ENCODE measurements around the gene TMEM109. TPM values are rescaled to one million over a fixed set of nuclear protein-coding genes. Genes with fewer than 3 reads are reported as not detected.

Gene TMEM109
- total and polyA plus RNA-seq, 2 of the 8 experiments (the other 6 are each of a cell fraction or from before 2014, with no cell fraction given) = 27.3 to 30.3 TPM

GRCh38 chr11:60952742-60953170 lies 38.8 kb downstream of the TMEM109 start:
- TF ChIP-seq KDM1A (IDR thresholded peaks at IDR 0.05; ENCODE audit: borderline replicate concordance, low read length) (peak; percentile 99), HDAC2 (IDR thresholded peaks at IDR 0.05; ENCODE audit: borderline replicate concordance in 1 of 2, low read depth in 2 of 2, low read length in 2 of 2) (peak in 1 of 2 experiments; percentile 97; a peak in 2 of 4 replicates), GABPA (IDR thresholded peaks at IDR 0.05; ENCODE audit: borderline replicate concordance, insufficient read depth, low read length) (no peak)
- peak overlapping the region; percentile 68; the same call in 1 of the 2 replicates for H2BK12ac ChIP-seq (ENCODE audit: low read depth, low read length)
- peaks cover 0 to 2% of the 10 kb centered on the region in 2 experiments for H4K20me1 ChIP-seq (replicated peaks in 1 of 2; ENCODE audit: control insufficient read depth in 1 of 2, insufficient read depth in 2 of 2, low read length in 2 of 2)
- peak overlapping the region; percentile 84 for H2AFZ ChIP-seq (ENCODE audit: low read length)
- no peak overlapping the region for H4K5ac ChIP-seq (ENCODE audit: insufficient read length, low read depth, low read length)
- no peak overlapping the region for H2BK120ac ChIP-seq (replicated peaks; ENCODE audit: low read depth, low read length)
- no peaks in the 10 kb centered on the region for H3K79me2 ChIP-seq (ENCODE audit: control insufficient read depth in 1 of 2, insufficient read depth in 2 of 2, low read length in 2 of 2)
- H3K14ac ChIP-seq (ENCODE audit: insufficient read length) = no peak overlapping the region
- peaks cover 0 to 19% (median 13%) of the 10 kb centered on the region in 4 experiments; a peak in 6 of 7 replicates for H3K4me1 ChIP-seq (replicated peaks in 1 of 4; ENCODE audit: control insufficient read depth in 3 of 4, insufficient read depth in 4 of 4, low read length in 3 of 4)
- FAIRE-seq (no peak), DNase-seq (ENCODE audit: low read depth in 1 of 2, low spot score in 2 of 2) (no peak)
- H3K27me3 ChIP-seq (replicated peaks in 1 of 4; ENCODE audit: control insufficient read depth in 3 of 4, extremely low read depth in 1 of 4, insufficient read depth in 3 of 4, low read length in 3 of 4) = peaks cover 0 to 15% (median 8%) of the 10 kb centered on the region in 4 experiments; a peak in 4 of 7 replicates
- H3K79me1 ChIP-seq (ENCODE audit: low read depth, low read length) = no peaks in the 10 kb centered on the region
- H4K91ac ChIP-seq (replicated peaks; ENCODE audit: insufficient read length, low read length) = peak overlapping the region; percentile 28
- no peak overlapping the region for H4K8ac ChIP-seq (ENCODE audit: extremely low read depth, insufficient read depth, low read length)
- peak overlapping the region; percentile 89 to 92 for H3K4me2 ChIP-seq (ENCODE audit: insufficient read depth in 1 of 2, low read depth in 2 of 2, low read length in 2 of 2)
- 0 out of 2 replicates have a peak overlapping the region, but pooled peaks have one; percentile 21 for H2BK5ac ChIP-seq (ENCODE audit: low read depth, low read length)
- 52% methylated on average over 3 of the region's 3 CpGs; no CpG with 5 or more reads in 1 of the 2 experiments for WGBS, 2 experiments (ENCODE audit: extremely low coverage in 1 of 2, insufficient coverage in 1 of 2, insufficient read length in 1 of 2, insufficient replicate concordance in 2 of 2, low coverage in 1 of 2, low lambda C conversion rate in 2 of 2, missing lambda C conversion rate in 1 of 2)
- no peak overlapping the region for H3K27ac ChIP-seq (ENCODE audit: low read depth, low read length)
- peak overlapping the region; percentile 91 for H3K18ac ChIP-seq (ENCODE audit: extremely low read depth, low read length)
- no peak overlapping the region for H3K9ac ChIP-seq (replicated peaks in 1 of 4; ENCODE audit: extremely low read depth in 1 of 4, low read depth in 3 of 4, low read length in 3 of 4)
- peak overlapping the region in 1 of 4 experiments; percentile 66; a peak in 2 of 8 replicates for H3K4me3 ChIP-seq (ENCODE audit: extremely low read depth in 1 of 4, insufficient read depth in 2 of 4, low read depth in 3 of 4, low read length in 4 of 4)
- H3K4ac ChIP-seq (replicated peaks; ENCODE audit: insufficient read length, low read depth, low read length) = no peak overlapping the region
- no peak overlapping the region for H2BK20ac ChIP-seq (ENCODE audit: low read length)
- no peak overlapping the region for H2AK5ac ChIP-seq (ENCODE audit: low read depth, low read length)
- no peak overlapping the region for H3K56ac ChIP-seq (replicated peaks; ENCODE audit: insufficient read length, low read depth, low read length)
- H3K23me2 ChIP-seq (ENCODE audit: low read depth, low read length) = peaks cover 15% of the 10 kb centered on the region; the same call in 1 of the 2 replicates
- no peak overlapping the region for H2BK15ac ChIP-seq (ENCODE audit: low read length)
- no peak overlapping the region for H3K23ac ChIP-seq (ENCODE audit: insufficient read length)
- no peaks in the 10 kb centered on the region for H3K9me3 ChIP-seq (ENCODE audit: insufficient read depth in 2 of 2, low read depth in 1 of 2, low read length in 1 of 2)
- POLR2A ChIA-PET (ENCODE audit: partially characterized antibody) = interaction anchor here (2.5 kb wide), 1 partner anchor 10 kb away, joined by 10 read pairs; no protein-coding TSS in a partner anchor
- CTCF ChIA-PET (ENCODE audit: partially characterized antibody) = no interaction called here
- no peaks in the 10 kb centered on the region for H3K36me3 ChIP-seq (ENCODE audit: control insufficient read depth in 2 of 4, insufficient read depth in 4 of 4, low read length in 3 of 4)
